ENCODE results near the gene NIPAL3. TPM values are rescaled to one million over a fixed set of nuclear protein-coding genes. Genes with fewer than 3 reads are reported as not detected.
A peak's percentile ranks its signal among the peaks of the same experiment; 100 is the strongest.

NIPAL3 gene
- total RNA-seq, 2 donors from 2014 or later, result 22.0 to 28.1 TPM

- no peak overlapping the region for H3K27ac Mint-ChIP-seq
- no peak for ATAC-seq
- peaks cover 0 to 6% of the 10 kb centered on the region in 2 donors for H3K27me3 Mint-ChIP-seq
Measured at GRCh38 chr1:24403806-24404205, 11.8 kb upstream of the NIPAL3 start.

GRCh38 chr1:24406788-24407187, 8.8 kb upstream of the NIPAL3 start:
- peaks cover 0 to 6% of the 10 kb centered on the region in 2 donors for H3K27me3 Mint-ChIP-seq
- H3K4me3 Mint-ChIP-seq, result no peak overlapping the region
- H3K9me3 Mint-ChIP-seq, result no peaks in the 10 kb centered on the region
- ATAC-seq, result no peak
- no peak for DNase-seq (ENCODE audit: low spot score)
- no peak overlapping the region for H3K27ac Mint-ChIP-seq
- no peaks in the 10 kb centered on the region for H3K4me1 Mint-ChIP-seq (ENCODE audit: low read depth in 2 of 2)
- no peaks in the 10 kb centered on the region for H3K36me3 Mint-ChIP-seq

More at GRCh38 chr1:24403806-24404205, 11.8 kb upstream of the NIPAL3 start:
- H3K36me3 Mint-ChIP-seq, result no peaks in the 10 kb centered on the region
- H3K4me3 Mint-ChIP-seq, result no peak overlapping the region
- no peaks in the 10 kb centered on the region for H3K9me3 Mint-ChIP-seq
- no peaks in the 10 kb centered on the region for H3K4me1 Mint-ChIP-seq (ENCODE audit: low read depth in 2 of 2)
- DNase-seq (ENCODE audit: low spot score), result no peak

GRCh38 chr1:24409535-24409934, 6.1 kb upstream of the NIPAL3 start:
- ATAC-seq, result no peak
- Mint-ChIP-seq H3K4me3 (no peak overlapping the region), H3K4me1 (ENCODE audit: low read depth in 2 of 2) (peaks cover 0 to 6% of the 10 kb centered on the region in 2 donors), H3K27ac (no peak overlapping the region), H3K36me3 (no peaks in the 10 kb centered on the region), H3K27me3 (peaks cover 0 to 6% of the 10 kb centered on the region in 2 donors), H3K9me3 (no peaks in the 10 kb centered on the region)
- no peak for DNase-seq (ENCODE audit: low spot score)

- no peaks in the 10 kb centered on the region for H3K36me3 Mint-ChIP-seq
- no peak for ATAC-seq
- H3K4me1 Mint-ChIP-seq (ENCODE audit: low read depth in 2 of 2), result peaks cover 9 to 16% of the 10 kb centered on the region in 2 donors
- H3K27ac Mint-ChIP-seq, result no peak overlapping the region
- no peak for DNase-seq (ENCODE audit: low spot score)
- no peaks in the 10 kb centered on the region for H3K9me3 Mint-ChIP-seq
- H3K4me3 Mint-ChIP-seq, result no peak overlapping the region
- peaks cover 0 to 6% of the 10 kb centered on the region in 2 donors for H3K27me3 Mint-ChIP-seq
Measured at GRCh38 chr1:24410750-24411149, 4.9 kb upstream of the NIPAL3 start.

GRCh38 chr1:24411963-24412362, 3.6 kb upstream of the NIPAL3 start:
- H3K4me3 Mint-ChIP-seq, result no peak overlapping the region
- no peaks in the 10 kb centered on the region for H3K36me3 Mint-ChIP-seq

GRCh38 chr1:24412408-24412807, 3.2 kb upstream of the NIPAL3 start:
- no peaks in the 10 kb centered on the region for H3K9me3 Mint-ChIP-seq
- H3K4me3 Mint-ChIP-seq, result no peak overlapping the region
- no peaks in the 10 kb centered on the region for H3K36me3 Mint-ChIP-seq
- no peak for DNase-seq (ENCODE audit: low spot score)
- ATAC-seq, result no peak
- no peaks in the 10 kb centered on the region for H3K27me3 Mint-ChIP-seq
- peaks cover 26 to 30% of the 10 kb centered on the region in 2 donors for H3K4me1 Mint-ChIP-seq (ENCODE audit: low read depth in 2 of 2)
- H3K27ac Mint-ChIP-seq, result no peak overlapping the region

More at GRCh38 chr1:24411963-24412362, 3.6 kb upstream of the NIPAL3 start:
- Mint-ChIP-seq H3K27me3 (peaks cover 0 to 4% of the 10 kb centered on the region in 2 donors), H3K4me1 (ENCODE audit: low read depth in 2 of 2) (peaks cover 21 to 28% of the 10 kb centered on the region in 2 donors), H3K27ac (no peak overlapping the region), H3K9me3 (no peaks in the 10 kb centered on the region)
- ATAC-seq (no peak), DNase-seq (ENCODE audit: low spot score) (no peak)

- Mint-ChIP-seq H3K4me3 (peak within 1 kb of the TSS; percentile 99), H3K27me3 (no peaks in the 10 kb centered on the region), H3K9me3 (no peaks in the 10 kb centered on the region), H3K36me3 (no peaks in the 10 kb centered on the region), H3K27ac (peak within 1 kb of the TSS; percentile 59 to 98), H3K4me1 (ENCODE audit: low read depth in 2 of 2) (peaks cover 30 to 33% of the 10 kb centered on the region in 2 donors)
- peak; percentile 72 for DNase-seq (ENCODE audit: low spot score)
- ATAC-seq, result peak; percentile 66 to 68
Measured at GRCh38 chr1:24413350-24414163, 2.0 kb upstream of the NIPAL3 start, which contains the start of gene STPG1. TSS of gene STPG1 (minus strand) at chr1:24413782. CDS start at chr1:24401388, 12,394 bp downstream.

GRCh38 chr1:24414775-24415333, 748 bp upstream of the NIPAL3 start:
- Mint-ChIP-seq H3K36me3 (no peaks in the 10 kb centered on the region), H3K4me1 (ENCODE audit: low read depth in 2 of 2) (peaks cover 30 to 38% of the 10 kb centered on the region in 2 donors), H3K4me3 (peak overlapping the region; percentile 99), H3K27ac (peak overlapping the region; percentile 86 to 98), H3K9me3 (no peaks in the 10 kb centered on the region), H3K27me3 (no peaks in the 10 kb centered on the region)
- ATAC-seq (no peak), DNase-seq (ENCODE audit: low spot score) (no peak)

GRCh38 chr1:24415910-24416665, 486 bp downstream of the NIPAL3 start:
- ATAC-seq (no peak), DNase-seq (ENCODE audit: low spot score) (no peak)
- Mint-ChIP-seq H3K4me3 (peak overlapping the region; percentile 99), H3K27me3 (no peaks in the 10 kb centered on the region), H3K9me3 (no peaks in the 10 kb centered on the region), H3K36me3 (no peaks in the 10 kb centered on the region), H3K4me1 (ENCODE audit: low read depth in 2 of 2) (peaks cover 30 to 38% of the 10 kb centered on the region in 2 donors), H3K27ac (peak overlapping the region; percentile 86 to 98)

GRCh38 chr1:24416666-24417391, 1.2 kb downstream of the NIPAL3 start:
- H3K9me3 Mint-ChIP-seq, result no peaks in the 10 kb centered on the region
- peak overlapping the region; percentile 99 for H3K4me3 Mint-ChIP-seq
- peak overlapping the region; percentile 86 to 98 for H3K27ac Mint-ChIP-seq
- H3K36me3 Mint-ChIP-seq, result no peaks in the 10 kb centered on the region
- H3K4me1 Mint-ChIP-seq (ENCODE audit: low read depth in 2 of 2), result peaks cover 30 to 38% of the 10 kb centered on the region in 2 donors
- no peak for DNase-seq (ENCODE audit: low spot score)
- ATAC-seq, result peak in 1 of 2 donors; percentile 18
- no peaks in the 10 kb centered on the region for H3K27me3 Mint-ChIP-seq

GRCh38 chr1:24417681-24418080, 2.1 kb downstream of the NIPAL3 start:
- no peaks in the 10 kb centered on the region for H3K27me3 Mint-ChIP-seq
- peaks cover 30 to 40% of the 10 kb centered on the region in 2 donors for H3K4me1 Mint-ChIP-seq (ENCODE audit: low read depth in 2 of 2)
- ATAC-seq, result no peak
- H3K27ac Mint-ChIP-seq, result peak overlapping the region; percentile 12 to 47
- DNase-seq (ENCODE audit: low spot score), result no peak
- H3K36me3 Mint-ChIP-seq, result no peaks in the 10 kb centered on the region
- no peaks in the 10 kb centered on the region for H3K9me3 Mint-ChIP-seq
- H3K4me3 Mint-ChIP-seq, result no peak overlapping the region

GRCh38 chr1:24418898-24419628, 3.5 kb downstream of the NIPAL3 start:
- Mint-ChIP-seq H3K27ac (no peak overlapping the region), H3K9me3 (no peaks in the 10 kb centered on the region), H3K4me1 (ENCODE audit: low read depth in 2 of 2) (peaks cover 30 to 34% of the 10 kb centered on the region in 2 donors), H3K4me3 (no peak overlapping the region), H3K27me3 (no peaks in the 10 kb centered on the region), H3K36me3 (peaks cover 4% of the 10 kb centered on the region)
- DNase-seq (ENCODE audit: low spot score), result no peak
- ATAC-seq, result no peak

- peaks cover 22 to 26% of the 10 kb centered on the region in 2 donors for H3K4me1 Mint-ChIP-seq (ENCODE audit: low read depth in 2 of 2)
- no peak for ATAC-seq
- no peak overlapping the region for H3K4me3 Mint-ChIP-seq
Measured at GRCh38 chr1:24420547-24420946, 4.9 kb downstream of the NIPAL3 start.

More at GRCh38 chr1:24420547-24420946, 4.9 kb downstream of the NIPAL3 start:
- Mint-ChIP-seq H3K27me3 (no peaks in the 10 kb centered on the region), H3K36me3 (peaks cover 5% of the 10 kb centered on the region), H3K27ac (no peak overlapping the region), H3K9me3 (no peaks in the 10 kb centered on the region)
- no peak for DNase-seq (ENCODE audit: low spot score)

All from natural killer cell treated with Interleukin-12 subunit alpha and Interleukin-12 subunit beta and Interleukin-15 and Interleukin-18, amount 100 ng/mL, for 72 hours (primary cell).